HG02938 (cell line): Measurements from ENCODE around the gene OR10A3.
"Not testable (repeated sequence)": the region's sequence is repeated elsewhere in the genome, so short reads cannot be mapped to it uniquely, and the experiment has no call there.

Experiments used
- ATAC-seq: cut with Tn5 transposase; IDR thresholded peaks from one replicate; pipeline ENCODE4 v1.9.1; 2021; ENCODE audit warnings: mild to moderate bottlenecking, moderate library complexity; ENCODE audit not compliant: unreplicated experiment

OR10A3 gene

DNA sequence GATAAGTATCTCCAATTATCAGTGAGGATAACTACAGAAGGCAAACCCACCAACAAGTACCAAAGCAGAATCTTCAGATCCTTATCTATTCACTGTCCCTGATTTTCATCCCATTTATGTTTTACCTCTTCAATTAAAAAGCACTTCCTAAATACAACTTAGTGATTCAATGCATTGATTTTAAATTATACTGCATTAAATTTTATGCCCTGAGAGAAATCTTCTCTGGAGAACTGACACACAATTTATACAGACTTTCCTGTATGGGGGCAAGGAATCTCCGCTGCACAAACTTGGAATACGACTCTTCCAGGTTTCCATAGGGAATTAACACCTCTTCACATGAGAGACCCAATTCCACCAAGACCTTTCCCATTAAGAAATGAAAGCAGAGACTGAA, at the start of gene OR10A3:
OR10A3 (minus strand) TSS at position 101 of the 400 bp plus-strand sequence. CDS start 2,188 bp downstream, outside the sequence.
- no peak for ATAC-seq

GRCh38 chr11:7987560-7987883, 46.0 kb upstream of the OR10A3 start:
- ATAC-seq = not testable (repeated sequence)

- ATAC-seq = peak; percentile 89
Measured at GRCh38 chr11:7986768-7987559, 45.5 kb upstream of the OR10A3 start, which contains the start of gene EIF3F. TSS of gene EIF3F (plus strand) at chr11:7987337. CDS start at chr11:7987353, 16 bp downstream.

GRCh38 chr11:7983832-7984590, 42.5 kb upstream of the OR10A3 start:
- no peak for ATAC-seq

GRCh38 chr11:7982582-7983119, 41.1 kb upstream of the OR10A3 start:
- peak; percentile 59 for ATAC-seq

DNA sequence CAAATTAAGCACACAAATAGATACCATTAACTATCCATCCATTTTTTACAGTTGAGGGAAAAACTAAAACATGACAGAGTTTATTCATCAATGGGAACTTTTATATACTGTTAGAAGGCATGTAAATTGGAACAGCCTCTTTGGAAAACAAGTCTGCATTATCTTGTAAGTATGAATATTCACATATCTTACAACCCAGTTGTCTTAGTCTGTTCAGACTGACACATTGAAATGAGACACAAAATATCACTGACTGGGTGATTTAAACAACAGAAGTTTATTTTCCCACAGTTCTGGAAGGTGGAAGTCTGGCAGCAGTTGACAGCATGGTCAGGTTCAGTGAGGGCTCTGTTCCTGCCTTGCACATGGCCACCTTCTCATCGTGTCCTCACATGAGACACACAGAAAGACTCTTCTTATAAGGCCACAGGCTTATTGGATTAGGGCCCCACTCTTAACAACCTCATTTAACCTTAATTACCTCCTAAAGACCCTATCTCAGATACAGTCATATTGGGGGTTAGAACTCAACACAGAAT, 40.2 kb upstream of the OR10A3 start:
- ATAC-seq = no peak

GRCh38 chr11:7977232-7977917, 35.9 kb upstream of the OR10A3 start:
- no peak for ATAC-seq

- no peak for ATAC-seq
Measured at GRCh38 chr11:7974668-7975067, 33.2 kb upstream of the OR10A3 start.

DNA sequence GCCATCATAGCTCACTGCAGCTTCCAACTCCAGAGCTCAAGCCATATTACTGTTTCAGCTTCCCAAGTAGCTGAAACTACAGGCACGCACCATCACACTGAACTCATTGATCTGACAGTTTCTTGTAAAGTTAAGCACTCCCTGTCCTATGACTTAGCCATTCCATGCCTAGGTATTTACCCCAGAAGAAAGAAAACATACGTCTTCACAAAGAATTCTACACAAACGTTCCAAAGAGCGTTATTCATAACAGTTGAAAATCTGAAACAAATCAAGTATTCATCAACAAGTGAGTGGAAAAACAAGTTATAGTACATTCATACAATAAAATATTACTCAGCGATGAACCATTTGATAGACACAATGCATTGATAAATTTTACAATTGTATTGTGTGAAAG, 31.5 kb upstream of the OR10A3 start:
- ATAC-seq = no peak

- no peak for ATAC-seq
Measured at GRCh38 chr11:7971846-7972245, 30.3 kb upstream of the OR10A3 start.

DNA sequence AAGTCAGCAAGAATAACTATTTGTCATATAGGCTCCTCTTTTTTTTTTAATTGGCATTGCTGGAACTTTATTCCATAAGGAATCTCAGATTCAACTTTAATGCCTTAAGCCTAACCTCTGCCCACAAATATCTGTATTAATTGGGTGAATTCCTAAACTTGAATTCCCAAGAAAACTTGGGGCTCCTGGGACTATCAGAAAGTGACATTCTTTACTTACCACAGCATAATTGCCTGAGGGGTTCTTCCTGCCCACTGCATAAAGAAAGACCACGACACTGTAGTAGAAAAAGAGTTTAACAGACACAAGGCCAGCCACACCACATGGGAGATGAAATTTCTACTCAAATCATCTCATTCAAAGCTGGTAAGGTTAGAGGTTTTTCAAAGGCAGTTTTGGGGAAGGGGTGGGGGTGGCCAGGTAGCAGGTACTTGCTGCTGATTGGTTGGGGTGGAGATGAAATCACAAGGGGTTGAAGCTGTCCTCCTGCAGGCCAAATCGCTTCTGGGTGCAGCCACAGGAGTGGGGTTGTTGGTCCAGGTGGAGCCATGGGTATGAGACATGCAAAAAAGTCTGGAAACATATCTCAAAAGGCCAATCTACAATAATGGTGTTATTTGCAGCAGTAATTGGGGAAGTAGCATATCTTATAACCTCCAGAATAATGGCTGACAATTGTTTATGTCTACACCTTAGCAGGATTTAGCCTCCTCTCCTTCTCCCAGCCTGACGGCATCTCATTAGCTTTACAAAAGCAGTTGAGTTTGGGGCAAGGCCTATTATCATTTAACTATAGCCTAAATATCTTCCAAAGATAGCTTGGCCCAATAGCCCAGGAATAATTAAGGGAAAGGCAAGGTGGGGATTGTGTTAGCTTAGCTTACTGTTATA, 28.5 kb upstream of the OR10A3 start:
- no peak for ATAC-seq

- ATAC-seq = no peak
Measured at GRCh38 chr11:7968686-7969085, 27.2 kb upstream of the OR10A3 start.

GRCh38 chr11:7967826-7968225, 26.3 kb upstream of the OR10A3 start:
- ATAC-seq = no peak

GRCh38 chr11:7967097-7967496, 25.6 kb upstream of the OR10A3 start:
- ATAC-seq = no peak

GRCh38 chr11:7965386-7965785, 23.9 kb upstream of the OR10A3 start, which contains the start of gene NLRP10:
TSS of gene NLRP10 (minus strand) at chr11:7965447. CDS start at chr11:7963495, 1,952 bp downstream.
- ATAC-seq = no peak

GRCh38 chr11:7964873-7965272, 23.4 kb upstream of the OR10A3 start:
- no peak for ATAC-seq

GRCh38 chr11:7964261-7964660, 22.8 kb upstream of the OR10A3 start:
- no peak for ATAC-seq

DNA sequence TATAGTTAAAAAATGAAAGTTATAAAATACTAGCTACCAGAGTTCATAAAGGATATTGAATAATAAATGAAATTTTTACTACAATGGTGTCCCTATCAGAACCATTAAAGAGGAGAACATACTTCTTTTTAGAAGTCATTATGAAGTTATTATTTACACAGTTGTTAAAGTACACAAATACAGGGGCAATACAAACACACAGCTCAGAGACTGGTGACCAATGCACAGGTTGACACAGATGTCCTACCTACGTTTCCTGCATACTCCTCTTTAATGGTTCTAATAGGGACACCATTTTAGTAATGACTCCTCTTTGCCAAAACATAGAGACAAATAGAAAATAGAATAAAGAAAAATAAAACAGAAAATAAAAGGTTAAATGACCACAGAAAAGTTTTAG, 13.7 kb upstream of the OR10A3 start:
- no peak for ATAC-seq

DNA sequence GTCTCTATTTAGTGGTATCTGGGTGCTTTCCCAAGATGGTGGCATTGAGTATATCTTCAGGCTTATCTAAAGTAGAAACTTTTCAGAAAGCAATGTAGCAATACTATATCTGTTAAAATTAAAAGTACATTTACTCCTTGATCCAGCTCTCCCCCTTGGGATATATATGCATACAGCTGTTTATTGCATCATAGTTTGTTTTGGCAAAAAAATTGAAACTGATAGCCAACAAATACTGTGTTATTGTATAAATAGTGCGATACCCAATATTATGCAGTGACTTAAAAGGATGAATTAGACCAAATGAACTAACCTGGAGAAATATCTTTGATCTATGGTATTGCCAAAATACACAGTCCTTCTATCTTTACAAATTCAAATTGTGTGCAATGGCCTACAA, 8.4 kb upstream of the OR10A3 start:
- no peak for ATAC-seq

DNA sequence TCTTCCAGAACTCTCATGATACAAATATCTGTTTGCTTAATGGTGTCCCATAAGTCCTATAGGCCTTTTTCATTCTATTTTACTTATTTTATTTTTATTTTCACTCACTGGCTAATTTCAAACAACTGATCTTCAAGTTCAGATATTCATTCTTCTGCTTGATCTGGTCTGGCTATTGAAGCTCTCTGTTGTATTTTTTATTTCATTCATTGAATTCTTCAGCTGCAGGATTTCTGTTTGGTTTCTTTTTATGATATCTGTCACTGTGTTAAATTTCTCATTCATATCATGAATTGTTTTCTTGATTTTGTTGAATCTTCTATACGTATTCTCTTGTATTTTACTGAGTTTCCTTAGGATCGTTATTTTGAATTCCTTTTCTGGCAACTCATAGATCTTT, 2.6 kb upstream of the OR10A3 start:
- no peak for ATAC-seq
